ENCODE measurements around the gene ACADL.
A peak's percentile ranks its signal among the peaks of the same experiment; 100 is the strongest.
"Not testable (repeated sequence)": the region's sequence is repeated elsewhere in the genome, so short reads cannot be mapped to it uniquely, and the experiment has no call there.

ACADL gene

DNA sequence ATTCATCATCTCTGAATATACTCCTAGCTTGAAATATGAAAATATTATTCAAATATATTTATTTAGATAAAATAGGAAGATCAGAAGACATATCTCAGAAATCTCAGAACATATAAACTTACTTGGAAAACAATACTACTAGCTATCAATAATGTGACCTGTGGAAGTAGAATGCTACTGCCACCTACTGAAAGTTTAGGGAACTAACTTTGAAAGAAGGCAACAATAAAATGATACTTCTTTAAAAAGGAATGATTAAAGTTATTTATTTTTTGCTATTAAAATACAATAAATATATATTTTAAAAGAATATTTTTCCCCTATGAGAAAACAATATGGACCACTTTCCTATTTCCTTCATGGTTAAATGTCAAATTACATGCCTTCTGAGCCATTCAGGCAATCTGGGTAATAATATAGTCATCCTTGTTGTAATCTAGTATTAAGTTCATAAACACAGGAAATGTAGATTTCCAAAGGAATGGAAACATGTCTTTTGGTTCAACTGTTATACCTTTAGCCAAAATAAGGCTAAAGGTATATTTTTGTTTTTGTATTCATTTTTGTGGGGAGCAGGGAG is 26.0 kb downstream of the ACADL start:
- FAIRE-seq = peak; percentile 97

DNA sequence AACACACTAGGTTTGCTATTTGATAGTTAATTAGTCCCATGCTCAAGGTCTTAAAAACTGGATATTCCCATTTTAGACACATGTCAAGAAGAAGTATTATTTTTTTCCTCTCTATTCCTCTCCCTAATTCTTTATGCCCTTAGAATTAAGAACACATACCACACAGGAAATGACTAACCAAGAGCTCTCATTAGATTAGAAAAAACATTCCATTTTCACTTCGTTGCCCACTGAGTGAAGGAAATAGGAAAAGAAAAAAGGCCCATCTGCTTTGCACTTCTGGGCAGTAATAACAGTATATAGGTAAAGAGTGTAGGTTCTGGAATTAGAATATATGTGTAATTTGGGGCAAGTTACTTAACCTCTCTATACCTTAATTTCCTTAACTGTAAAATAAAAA is 26.9 kb downstream of the ACADL start:
- no peak for FAIRE-seq

GRCh38 chr2:210197720-210198119 is 27.5 kb downstream of the ACADL start:
- no peak for FAIRE-seq

DNA sequence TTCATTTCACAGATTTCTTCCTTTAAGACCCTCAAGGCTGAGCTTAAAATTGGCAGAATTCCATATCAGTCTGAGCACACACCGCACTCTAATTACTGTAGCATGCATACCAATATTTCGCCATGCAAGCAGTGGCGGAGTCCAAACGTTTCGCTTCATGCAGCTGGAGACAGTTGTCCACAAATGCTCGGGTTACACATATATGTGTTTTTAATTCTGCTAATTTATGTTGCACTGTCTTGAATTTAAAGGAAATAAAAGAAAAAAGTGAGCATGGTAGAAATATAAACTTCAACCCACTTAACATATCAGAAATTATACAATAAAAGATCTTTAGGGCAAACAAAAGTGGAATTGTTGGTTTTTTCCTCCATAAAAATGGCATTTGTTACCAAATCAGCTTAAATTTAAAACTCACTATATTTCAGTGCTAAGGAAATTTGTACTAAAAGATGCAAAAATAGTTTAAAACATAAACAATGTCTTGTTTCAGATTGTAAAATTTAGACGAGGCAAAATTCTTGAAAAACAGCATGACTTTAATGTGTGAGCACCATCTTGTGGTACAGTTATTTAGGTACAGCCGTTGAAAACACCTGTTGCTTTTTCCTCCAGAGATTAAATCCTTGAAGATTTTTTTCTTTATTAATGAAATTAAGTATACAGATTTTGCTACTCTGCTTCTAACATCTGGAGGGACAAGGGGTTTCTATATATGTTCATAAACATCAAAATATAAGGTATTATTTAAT is 30.0 kb downstream of the ACADL start:
- FAIRE-seq = peak; percentile 94

DNA sequence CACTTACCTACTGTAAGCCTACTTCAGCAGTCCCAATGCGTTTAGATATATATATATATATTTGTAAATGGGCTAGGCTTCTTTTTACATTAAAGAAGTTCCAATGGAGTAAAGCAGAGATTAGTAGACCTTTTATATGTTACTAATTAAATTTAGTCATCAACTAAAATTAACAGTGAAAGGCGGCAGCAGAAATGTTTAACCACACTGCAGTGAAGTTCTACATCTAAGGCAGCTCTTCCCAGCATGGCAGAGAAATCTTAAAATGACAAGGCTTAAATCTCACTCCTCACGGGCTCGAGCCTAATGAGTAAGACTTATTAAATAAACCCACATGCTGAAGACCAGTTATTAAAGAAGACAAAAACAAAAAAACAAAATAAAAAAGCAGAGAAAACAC is 34.9 kb downstream of the ACADL start:
- FAIRE-seq = no peak

- no peak for FAIRE-seq
Observed at GRCh38 chr2:210189452-210190138, 35.7 kb downstream of the ACADL start.

- FAIRE-seq = no peak
Observed at GRCh38 chr2:210188755-210189154, 36.5 kb downstream of the ACADL start.

- FAIRE-seq = no peak
Observed at GRCh38 chr2:210188190-210188589, 37.1 kb downstream of the ACADL start.

DNA sequence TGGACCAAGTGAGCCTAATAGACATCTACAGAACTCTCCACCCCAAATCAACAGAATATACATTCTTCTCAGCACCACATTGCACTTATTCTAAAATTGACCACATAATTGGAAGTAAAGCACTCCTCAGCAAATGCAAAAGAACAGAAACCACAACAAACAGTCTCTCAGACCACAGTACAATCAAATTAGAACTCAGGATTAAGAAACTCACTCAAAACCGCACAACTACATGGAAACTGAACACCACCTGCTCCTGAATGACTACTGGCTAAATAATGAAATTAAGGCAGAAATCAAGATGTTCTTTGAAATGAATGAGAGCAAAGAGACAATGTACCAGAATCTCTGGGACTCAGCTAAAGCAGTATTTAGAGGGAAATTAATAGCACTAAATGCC is 41.3 kb downstream of the ACADL start:
- FAIRE-seq = not testable (repeated sequence)

GRCh38 chr2:210181606-210182088 is 43.6 kb downstream of the ACADL start:
- FAIRE-seq = not testable (repeated sequence)

DNA sequence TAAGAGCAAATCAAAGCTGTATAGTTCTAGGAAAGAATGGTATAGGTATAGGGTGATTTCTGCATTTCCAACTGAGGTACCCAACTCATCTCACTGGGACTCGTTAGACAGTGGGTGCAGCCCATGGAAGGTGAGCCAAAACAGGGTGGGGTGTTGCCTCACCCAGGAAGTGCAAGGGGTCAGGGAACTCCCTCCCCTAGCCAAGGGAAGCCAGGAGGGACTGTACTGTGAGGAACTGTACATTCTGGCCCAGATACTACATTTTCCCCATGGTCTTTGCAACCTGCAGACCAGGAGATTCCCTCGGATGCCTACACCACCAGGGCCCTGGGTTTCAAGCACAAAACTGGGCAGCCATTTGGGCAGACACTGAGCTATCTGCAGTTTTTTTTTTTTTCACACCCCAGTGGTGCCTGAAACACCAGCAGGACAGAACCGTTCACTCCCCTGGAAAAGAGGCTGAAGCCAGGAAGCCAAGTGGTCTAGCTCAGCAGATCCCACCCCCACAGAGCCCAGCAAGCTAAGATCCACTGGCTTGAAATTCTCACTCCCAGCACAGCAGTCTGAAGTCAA is 44.1 kb downstream of the ACADL start:
- FAIRE-seq = not testable (repeated sequence)

GRCh38 chr2:210180477-210180876 is 44.8 kb downstream of the ACADL start:
- FAIRE-seq = no peak

GRCh38 chr2:210179351-210179990 is 45.8 kb downstream of the ACADL start:
- FAIRE-seq = no peak

DNA sequence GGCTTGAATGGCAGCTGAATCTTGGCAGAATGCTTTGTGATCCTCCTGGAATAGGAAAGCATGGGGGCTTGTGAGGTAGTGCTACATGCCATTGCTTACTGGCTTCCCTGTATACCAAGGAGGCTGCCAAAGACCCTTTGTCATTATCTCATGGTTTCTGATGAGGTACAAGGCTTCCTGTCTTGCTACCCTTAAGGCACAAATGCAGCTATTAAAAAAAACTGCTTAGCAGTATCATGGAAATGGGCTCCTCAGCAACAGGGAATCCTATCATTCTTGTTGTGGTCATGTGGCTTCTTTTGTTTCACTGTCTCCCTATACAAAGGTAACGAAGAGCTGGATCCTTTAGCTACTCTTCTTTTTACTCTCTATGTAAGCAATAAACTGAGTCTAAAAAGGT is 47.5 kb downstream of the ACADL start:
- FAIRE-seq = no peak

GRCh38 chr2:210177115-210177514 is 48.1 kb downstream of the ACADL start:
- FAIRE-seq = not testable (repeated sequence)

DNA sequence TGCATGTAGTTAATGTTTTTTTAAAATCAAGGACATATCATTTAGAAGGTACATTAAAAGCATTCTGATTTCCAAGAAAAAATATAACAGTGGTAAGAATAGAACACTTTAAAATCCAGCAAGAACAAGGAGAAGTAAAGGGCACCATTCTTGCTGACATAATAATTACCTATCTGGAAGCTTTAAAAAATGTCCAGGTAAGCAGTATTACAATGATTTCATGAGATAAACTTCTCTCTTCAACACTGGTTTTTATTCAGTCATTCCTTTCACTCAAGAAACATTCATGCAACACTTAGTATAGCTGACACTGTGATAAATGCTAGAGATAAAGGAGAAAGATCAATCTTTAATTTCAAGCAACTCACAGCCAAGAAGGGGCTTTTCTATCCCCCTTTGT is 51.2 kb downstream of the ACADL start:
- FAIRE-seq = no peak

DNA sequence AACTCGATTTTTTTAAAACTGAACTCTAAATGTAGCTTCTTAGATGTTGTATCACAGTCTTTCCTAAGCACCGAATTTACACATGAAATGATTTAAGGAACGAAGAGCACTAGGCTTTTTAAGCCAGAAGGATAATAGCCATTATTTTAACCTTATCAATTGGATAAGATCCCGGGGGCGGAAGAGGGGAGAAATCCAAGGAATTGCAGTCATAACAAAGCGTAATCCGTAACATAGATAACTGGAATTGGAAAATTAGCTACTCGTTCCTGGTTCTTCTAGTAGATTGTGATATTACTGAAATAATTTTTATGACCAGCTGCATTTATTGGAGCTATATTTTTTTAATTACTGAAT is 53.0 kb downstream of the ACADL start:
- FAIRE-seq = no peak

DNA sequence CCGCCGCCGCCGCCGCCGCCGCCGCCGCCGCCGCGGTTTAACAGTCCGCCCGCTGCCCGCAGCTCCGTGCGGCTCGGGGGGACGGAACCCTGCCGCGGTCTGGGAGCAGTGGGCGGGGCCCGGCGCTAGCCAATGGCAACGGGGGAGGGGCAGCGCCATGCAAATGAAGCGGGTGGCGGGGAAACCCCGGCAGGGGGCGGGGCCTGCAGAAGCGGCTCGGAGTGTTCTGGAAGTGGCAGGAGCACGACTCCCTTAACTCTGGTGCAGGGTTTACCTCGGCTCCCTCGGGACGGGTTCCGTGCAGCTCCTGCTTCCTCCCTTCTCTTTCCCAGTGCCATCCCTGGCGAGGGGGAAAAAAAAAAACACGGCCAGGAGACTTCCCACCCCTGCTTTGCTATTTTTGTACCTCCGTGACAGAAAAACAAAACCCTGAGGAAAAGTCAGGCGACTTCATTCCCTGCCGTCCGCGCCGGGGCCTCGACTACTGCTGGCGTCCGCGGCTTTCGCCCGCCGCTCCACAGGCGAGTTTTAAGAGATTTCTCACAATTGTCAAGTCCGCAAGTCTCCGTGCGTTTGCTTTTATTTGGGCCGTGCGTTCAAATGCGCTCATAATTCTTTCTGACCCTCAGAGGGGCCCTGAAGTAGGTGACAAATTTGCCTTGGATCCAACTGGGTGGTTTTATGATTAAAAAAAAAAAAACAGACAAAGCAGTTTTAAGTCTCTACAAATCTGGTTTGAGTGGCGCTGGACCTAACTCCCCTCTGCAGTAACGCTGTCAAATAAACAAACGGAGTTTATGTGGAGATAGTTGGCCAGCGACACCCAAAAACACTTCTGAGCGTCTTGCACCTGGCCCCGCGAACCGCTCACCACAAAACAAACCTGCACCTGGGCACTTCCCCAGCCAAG is 53.7 kb downstream of the ACADL start, which contains the start of gene KANSL1L:
KANSL1L (minus strand) TSS at position 101 of the 910 bp plus-strand sequence. CDS start 16,827 bp downstream, outside the sequence.
- FAIRE-seq = no peak

GRCh38 chr2:210170446-210171303 is 54.6 kb downstream of the ACADL start:
- peak; percentile 71 for FAIRE-seq

- FAIRE-seq = no peak
Observed at GRCh38 chr2:210170196-210170445, 55.1 kb downstream of the ACADL start.

DNA sequence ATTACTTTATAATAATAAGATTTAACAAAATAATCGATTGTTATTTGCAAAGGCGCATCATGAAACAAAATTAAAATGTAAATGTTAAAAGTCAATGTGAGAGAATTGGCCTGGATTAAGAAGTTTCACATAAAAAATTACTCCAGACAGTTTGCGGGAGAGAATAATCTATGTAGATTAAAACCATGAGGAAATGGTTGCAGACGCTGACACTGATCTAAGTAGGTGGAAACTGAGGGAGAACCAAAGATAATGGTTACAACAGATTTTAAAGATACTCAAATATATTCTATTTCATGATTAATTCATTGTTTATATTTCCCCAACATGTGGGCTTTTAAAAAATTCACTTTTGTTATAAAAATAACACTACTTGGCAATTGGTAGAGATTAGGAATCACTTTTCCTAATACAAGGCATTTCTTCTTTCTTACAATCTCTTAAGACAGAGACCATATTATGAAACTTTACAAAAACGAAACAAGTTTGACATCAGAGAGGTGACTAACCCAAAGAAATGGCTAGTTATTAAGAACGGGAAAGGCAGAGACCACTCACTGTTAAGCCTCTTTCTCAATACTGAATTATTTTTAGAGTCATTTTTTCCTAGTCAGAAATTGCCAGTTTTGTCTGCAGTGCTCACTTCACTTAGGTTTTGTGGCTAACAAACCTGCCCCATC is 55.6 kb downstream of the ACADL start:
- peak; percentile 17 for FAIRE-seq
